T-helper 2 cell treated with Interferon-gamma antibody and Interleukin-4, amounts not matched to agents 5 μg/mL and 100 μg/mL, for 36 hours (primary cell): ENCODE results near the gene LPCAT1.
A peak's percentile ranks its signal among the peaks of the same experiment; 100 is the strongest.
"Not testable (repeated sequence)": the region's sequence is repeated elsewhere in the genome, so short reads cannot be mapped to it uniquely, and the experiment has no call there.

Experiments used
- DNase-seq: peaks from one replicate; pipeline ENCODE4 v3.0.0; 2021; ENCODE audit warnings: low spot score
- H3K27ac Mint-ChIP-seq: one replicate; pipeline ENCODE4 v1.8.0; 2021; ENCODE audit warnings: mild to moderate bottlenecking, mixed read lengths
- H3K27me3 Mint-ChIP-seq: one replicate; pipeline ENCODE4 v1.8.0; 2021; ENCODE audit warnings: low read depth, mixed read lengths
- H3K36me3 Mint-ChIP-seq: one replicate; pipeline ENCODE4 v1.8.0; 2021; ENCODE audit warnings: low read depth, mixed read lengths
- H3K4me1 Mint-ChIP-seq: one replicate; pipeline ENCODE4 v1.8.0; 2021; ENCODE audit warnings: low read depth, mixed read lengths
- H3K4me3 Mint-ChIP-seq: one replicate; pipeline ENCODE4 v1.8.0; 2022; ENCODE audit warnings: mild to moderate bottlenecking, moderate library complexity, mixed read lengths
- H3K9me3 Mint-ChIP-seq: one replicate; pipeline ENCODE4 v1.8.0; 2021; ENCODE audit warnings: mixed read lengths

Gene LPCAT1

DNA sequence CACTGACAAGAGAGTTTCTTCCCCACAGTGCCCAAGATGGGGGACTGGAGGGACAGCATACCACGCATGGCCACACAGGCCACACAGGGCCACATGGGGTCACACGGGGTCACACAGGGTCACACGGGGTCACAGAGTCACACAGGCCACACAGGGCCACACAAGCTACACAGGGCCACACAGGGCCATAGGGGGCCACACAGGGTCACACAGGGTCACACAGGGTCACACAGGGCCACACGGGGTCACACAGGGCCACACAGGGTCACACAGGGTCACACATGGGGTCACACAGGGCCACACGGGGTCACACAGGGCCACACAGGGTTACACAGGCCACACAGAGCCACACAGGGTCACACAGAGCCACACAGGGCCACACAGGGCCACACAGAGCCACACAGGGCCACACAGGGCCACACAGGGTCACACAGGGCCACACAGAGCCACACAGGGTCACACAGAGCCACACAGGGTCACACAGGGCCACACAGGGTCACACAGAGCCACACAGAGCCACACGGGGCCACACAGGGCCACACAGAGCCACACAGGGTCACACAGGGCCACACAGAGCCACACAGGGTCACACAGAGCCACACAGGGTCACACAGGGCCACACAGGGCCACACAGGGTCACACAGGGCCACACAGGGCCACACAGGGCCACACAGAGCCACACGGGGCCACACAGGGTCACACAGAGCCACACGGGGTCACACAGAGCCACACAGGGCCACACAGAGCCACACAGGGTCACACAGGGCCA lies 15.8 kb upstream of the LPCAT1 start:
- DNase-seq, H3K27me3 Mint-ChIP-seq, H3K9me3 Mint-ChIP-seq, H3K4me3 Mint-ChIP-seq, H3K27ac Mint-ChIP-seq, H3K36me3 Mint-ChIP-seq: not testable (repeated sequence)
- H3K4me1 Mint-ChIP-seq: peaks cover 16% of the 10 kb centered on the region

DNA sequence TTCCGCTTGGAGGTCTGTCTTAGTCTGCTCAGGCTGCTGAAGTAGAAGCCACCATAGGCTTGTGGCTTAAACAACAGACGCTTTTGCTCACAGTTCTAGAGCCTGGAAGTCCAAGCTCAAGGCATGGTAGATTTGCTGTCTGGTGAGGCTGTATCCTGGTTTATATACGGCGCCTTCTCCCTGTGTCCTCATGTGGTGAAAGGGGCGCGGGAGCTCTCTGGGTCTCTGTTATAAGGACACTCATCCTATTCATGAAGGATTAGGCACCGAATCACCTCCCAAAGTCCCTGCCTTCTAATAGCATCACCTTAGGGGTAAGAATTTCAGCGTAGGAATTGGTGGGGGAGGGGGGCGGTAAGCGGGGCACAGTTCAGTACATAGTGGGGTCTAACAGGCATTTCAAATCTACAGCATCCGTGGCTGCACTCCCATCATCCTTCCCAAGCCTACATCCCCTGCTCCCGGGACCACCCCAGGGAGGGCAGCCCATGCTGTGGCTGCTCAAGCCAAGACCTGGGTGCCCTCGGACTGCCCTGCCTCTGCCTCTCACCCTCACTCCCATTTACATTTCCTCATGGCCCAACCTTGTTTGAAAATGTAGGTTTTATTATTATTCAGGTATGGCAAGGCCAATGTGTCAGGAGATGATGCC lies 15.1 kb upstream of the LPCAT1 start:
- peaks cover 16% of the 10 kb centered on the region for H3K4me1 Mint-ChIP-seq
- DNase-seq: no peak
- H3K4me3 Mint-ChIP-seq: no peak overlapping the region
- no peaks in the 10 kb centered on the region for H3K9me3 Mint-ChIP-seq
- no peaks in the 10 kb centered on the region for H3K36me3 Mint-ChIP-seq
- no peak overlapping the region for H3K27ac Mint-ChIP-seq
- peaks cover 11% of the 10 kb centered on the region for H3K27me3 Mint-ChIP-seq

DNA sequence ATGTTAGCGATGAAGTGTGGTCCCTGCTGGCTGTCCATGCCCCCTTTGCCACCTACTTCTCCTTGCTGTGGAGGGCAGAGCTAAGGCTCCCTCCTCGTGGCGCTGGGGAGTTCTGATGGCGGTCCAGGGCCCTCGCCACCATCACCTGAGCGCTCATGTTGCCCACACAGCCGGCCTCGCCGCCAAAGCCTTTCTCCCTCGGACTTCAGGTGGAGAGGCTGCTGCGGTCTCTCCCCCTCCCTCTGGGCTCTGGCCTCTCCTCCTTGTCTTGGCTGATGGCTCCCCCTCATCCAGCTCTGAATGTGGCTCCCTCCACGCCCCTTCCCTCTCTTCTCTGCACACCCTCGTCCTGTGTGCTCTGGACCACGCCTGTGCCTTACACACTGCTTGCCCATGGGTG lies 14.5 kb upstream of the LPCAT1 start:
- no peak overlapping the region for H3K4me3 Mint-ChIP-seq
- peaks cover 16% of the 10 kb centered on the region for H3K27me3 Mint-ChIP-seq
- DNase-seq: no peak
- H3K9me3 Mint-ChIP-seq: no peaks in the 10 kb centered on the region
- no peaks in the 10 kb centered on the region for H3K36me3 Mint-ChIP-seq
- no peak overlapping the region for H3K27ac Mint-ChIP-seq
- peaks cover 16% of the 10 kb centered on the region for H3K4me1 Mint-ChIP-seq

DNA sequence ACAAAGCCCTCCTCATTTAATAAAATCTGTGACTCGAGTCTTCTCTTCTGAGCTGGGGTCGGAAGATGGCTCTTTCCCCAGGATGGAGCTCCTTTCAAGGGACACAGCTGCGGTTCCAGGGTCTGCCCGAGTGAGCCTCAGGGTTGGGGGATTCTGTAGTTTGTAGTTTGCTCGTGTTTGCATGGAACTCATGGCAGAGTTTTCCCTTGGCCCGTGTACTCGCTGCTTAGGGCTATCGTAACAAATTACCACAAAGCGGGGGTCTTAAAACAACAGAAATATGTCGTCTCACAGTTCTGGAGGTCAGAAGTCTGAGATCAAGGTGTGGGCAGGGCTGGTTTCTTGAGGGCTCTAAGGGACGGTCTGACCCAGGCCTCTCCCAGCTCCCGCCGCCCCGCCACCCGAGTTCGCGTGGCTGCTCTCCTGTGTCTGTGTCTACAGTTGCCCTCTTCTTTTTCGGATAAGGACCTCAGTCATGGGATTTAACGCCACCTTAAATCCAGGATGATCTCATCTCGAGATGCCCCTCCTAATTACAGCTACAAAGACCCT lies 13.9 kb upstream of the LPCAT1 start:
- H3K4me1 Mint-ChIP-seq: peaks cover 16% of the 10 kb centered on the region
- H3K4me3 Mint-ChIP-seq: no peak overlapping the region
- no peaks in the 10 kb centered on the region for H3K9me3 Mint-ChIP-seq
- peak overlapping the region; percentile 52 for H3K27ac Mint-ChIP-seq
- H3K36me3 Mint-ChIP-seq: no peaks in the 10 kb centered on the region
- DNase-seq: no peak
- H3K27me3 Mint-ChIP-seq: peaks cover 17% of the 10 kb centered on the region

DNA sequence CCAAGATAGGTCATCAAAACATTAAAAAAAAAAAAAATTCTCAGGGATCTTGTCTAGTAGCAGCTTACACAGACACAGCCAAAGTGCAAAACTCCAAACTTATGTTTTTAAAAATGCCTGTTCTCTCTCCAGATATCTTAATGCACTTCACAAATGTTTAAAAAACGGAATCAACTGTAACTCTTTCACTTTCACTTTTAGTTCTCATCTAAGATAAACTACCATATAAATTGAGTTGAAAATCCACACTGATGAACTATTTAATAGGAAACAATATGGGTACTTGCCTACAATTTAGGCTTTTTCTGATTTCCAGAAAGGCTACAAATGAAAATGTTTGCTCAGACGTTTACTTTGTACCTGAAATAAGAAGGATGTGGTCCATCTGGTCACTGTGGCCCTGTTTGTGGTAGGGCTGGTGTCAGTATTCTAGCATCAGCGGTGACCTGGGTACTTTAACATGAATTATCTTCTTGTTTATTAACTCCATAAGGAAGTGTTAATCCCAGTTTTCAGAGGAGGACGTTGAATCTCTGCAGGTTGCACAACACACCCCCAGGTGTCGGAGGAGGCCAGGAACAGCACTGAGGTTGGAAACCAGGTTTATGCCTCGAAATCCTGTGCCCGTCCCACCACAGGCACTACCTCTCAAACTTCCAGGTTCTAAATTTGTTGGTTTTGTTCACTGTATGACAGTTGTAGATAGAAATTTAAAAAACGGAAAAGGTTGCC lies 13.3 kb upstream of the LPCAT1 start:
- peaks cover 16% of the 10 kb centered on the region for H3K4me1 Mint-ChIP-seq
- peak overlapping the region; percentile 81 for H3K27ac Mint-ChIP-seq
- H3K4me3 Mint-ChIP-seq: peak overlapping the region; percentile 73
- H3K9me3 Mint-ChIP-seq: no peaks in the 10 kb centered on the region
- H3K36me3 Mint-ChIP-seq: no peaks in the 10 kb centered on the region
- H3K27me3 Mint-ChIP-seq: peaks cover 24% of the 10 kb centered on the region
- no peak for DNase-seq

DNA sequence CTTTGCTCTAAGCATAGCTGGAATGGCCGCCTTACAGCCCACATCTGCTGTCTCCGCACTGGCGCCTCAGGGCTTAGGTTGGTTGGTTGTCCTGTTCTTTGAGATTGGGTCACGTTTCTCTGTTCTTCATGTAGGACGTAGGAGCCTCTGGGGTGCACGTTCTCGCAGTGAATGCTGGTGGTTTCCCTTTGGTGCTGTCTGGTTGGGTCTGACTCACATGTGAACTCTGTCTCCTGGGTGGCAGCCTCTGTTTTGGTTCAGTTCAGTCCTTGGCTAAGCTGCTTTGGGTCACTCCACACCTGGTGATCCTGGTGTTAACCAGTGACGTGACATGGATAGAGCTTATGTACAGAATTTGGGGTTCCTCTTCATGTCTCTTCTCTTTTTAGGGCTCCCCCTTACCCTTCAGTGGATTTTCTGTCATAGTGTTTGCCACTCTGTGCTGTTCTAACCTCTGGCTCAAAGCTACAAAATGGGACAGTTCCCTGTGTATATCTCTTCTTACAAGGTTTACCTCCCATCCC lies 12.6 kb upstream of the LPCAT1 start:
- H3K4me3 Mint-ChIP-seq: peak overlapping the region; percentile 73

DNA sequence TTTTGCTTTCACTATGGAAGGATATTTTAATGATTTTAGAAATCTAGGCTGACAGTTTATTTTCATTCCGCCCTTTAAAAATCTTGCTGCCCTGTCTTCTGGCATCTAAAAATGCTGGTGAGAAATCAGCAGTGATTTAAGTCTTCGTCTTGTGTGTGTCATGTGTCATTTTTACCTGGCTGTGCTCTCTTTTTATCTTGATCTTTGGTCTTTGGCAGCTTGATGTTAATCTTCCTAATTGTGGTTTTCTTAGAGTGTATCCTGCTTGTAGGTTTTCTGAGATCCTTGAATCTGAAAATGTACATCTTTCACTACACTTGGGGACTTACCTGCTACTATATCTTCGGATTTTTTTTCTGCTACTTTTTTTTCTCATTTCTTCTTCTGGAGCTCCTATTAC lies 11.9 kb upstream of the LPCAT1 start:
- Mint-ChIP-seq H3K36me3 (no peaks in the 10 kb centered on the region), H3K27ac (peak overlapping the region; percentile 81), H3K4me1 (peaks cover 19% of the 10 kb centered on the region), H3K27me3 (peaks cover 31% of the 10 kb centered on the region), H3K9me3 (no peaks in the 10 kb centered on the region), H3K4me3 (peak overlapping the region; percentile 73)
- no peak for DNase-seq

More for the DNA sequence above, 12.6 kb upstream of the LPCAT1 start:
- Mint-ChIP-seq H3K36me3 (no peaks in the 10 kb centered on the region), H3K9me3 (no peaks in the 10 kb centered on the region), H3K27me3 (peaks cover 27% of the 10 kb centered on the region), H3K4me1 (peaks cover 16% of the 10 kb centered on the region), H3K27ac (peak overlapping the region; percentile 81)
- DNase-seq: peak; percentile 69

DNA sequence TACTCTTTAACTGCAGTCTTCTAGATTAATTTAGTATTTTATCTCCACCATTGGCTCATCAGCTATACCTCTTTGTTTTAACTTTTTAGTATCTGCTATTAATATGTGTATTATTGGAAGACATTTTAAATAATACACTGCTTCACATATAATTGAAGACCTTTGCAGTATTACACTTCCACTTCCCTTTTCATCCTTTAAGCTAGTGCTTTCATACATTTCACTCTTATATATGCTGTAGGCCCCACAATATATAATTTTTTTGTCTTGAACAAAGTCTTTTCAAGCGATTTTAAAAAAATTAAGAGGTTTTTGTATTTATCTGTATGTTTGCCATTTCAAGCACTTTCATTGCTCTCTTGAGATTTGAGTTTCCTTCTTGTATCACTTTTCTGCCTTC lies 8.6 kb upstream of the LPCAT1 start:
- peaks cover 45% of the 10 kb centered on the region for H3K27me3 Mint-ChIP-seq
- H3K36me3 Mint-ChIP-seq: no peaks in the 10 kb centered on the region

DNA sequence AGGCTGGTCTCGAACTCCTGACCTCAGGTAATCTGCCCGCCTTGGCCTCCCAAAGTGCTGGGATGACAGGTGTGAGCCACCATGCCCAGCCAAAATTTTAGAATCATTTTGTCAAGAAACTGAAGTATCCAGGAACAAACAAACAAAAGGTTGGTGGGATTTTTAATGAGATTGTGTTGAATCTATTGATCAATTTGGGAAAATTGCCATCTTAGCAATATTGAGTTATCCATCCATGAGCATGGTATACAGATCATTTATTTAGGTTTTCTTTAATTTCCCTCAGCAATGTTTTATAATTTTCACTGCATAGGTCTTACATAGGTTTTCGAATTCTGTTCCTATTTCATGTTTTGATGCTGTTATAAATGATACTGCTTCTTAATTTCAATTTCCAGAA lies 5.7 kb upstream of the LPCAT1 start:
- peaks cover 3% of the 10 kb centered on the region for H3K4me1 Mint-ChIP-seq
- no peak for DNase-seq
- peaks cover 37% of the 10 kb centered on the region for H3K27me3 Mint-ChIP-seq
- no peaks in the 10 kb centered on the region for H3K36me3 Mint-ChIP-seq
- no peak overlapping the region for H3K27ac Mint-ChIP-seq
- no peak overlapping the region for H3K4me3 Mint-ChIP-seq
- no peaks in the 10 kb centered on the region for H3K9me3 Mint-ChIP-seq

More for the DNA sequence above, 8.6 kb upstream of the LPCAT1 start:
- no peak for DNase-seq
- Mint-ChIP-seq H3K4me3 (no peak overlapping the region), H3K9me3 (no peaks in the 10 kb centered on the region), H3K4me1 (peaks cover 19% of the 10 kb centered on the region), H3K27ac (no peak overlapping the region)

DNA sequence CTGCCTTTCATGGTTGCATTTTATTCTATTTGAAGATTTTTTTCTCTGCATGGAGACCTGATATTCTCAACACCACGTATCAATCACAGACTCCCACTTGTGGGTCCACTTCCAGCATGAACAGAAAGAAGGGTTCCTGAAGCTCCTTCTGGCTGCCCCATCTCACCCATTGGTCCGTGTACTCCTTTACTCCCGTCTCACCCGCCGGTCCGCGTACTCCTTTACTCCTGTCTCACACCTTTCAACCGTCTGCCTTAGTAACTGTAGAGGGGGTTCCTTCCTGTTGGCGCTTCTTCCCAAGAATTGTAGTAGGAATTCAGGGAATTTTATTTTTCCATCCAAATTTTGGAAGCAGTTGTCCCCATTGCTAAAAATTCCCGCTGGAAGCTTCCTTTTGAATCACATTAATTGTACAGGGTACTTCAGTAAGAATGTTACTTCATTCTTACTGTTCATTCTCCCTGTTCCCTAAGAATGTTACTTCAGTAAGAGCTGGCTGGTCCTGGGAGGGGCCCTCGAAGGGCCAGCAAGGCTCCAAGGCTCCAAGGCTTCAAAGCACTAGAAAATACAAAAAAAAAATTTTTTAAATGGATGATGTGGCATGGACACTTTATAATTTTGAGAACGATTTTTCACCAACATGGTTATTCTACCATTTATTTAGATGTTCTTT lies 3.9 kb upstream of the LPCAT1 start:
- Mint-ChIP-seq H3K4me1 (peaks cover 5% of the 10 kb centered on the region), H3K27me3 (peaks cover 27% of the 10 kb centered on the region), H3K36me3 (peaks cover 1% of the 10 kb centered on the region), H3K27ac (no peak overlapping the region), H3K4me3 (no peak overlapping the region), H3K9me3 (no peaks in the 10 kb centered on the region)
- no peak for DNase-seq

DNA sequence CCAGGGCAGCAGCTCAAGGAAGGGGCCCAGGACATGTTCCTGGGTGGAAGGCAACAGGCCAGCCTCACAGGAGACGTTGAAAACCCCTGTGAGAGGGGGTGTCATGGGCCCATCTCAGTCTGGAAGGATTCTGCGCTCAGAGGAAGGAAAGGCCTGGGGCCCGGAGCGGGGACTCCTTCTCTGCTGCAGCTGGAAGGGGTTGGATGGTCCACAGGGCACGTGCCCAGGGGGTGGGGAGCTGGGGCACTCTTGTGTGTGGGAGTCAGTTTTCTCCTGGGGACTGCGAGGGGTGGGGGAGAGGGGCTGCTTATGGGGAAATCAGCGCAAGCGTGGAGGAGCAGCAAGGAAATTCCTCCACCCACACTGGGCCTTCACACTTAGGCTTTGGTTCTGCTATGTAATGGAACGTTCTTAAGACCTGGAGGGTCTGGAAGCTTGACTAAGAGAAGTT lies 2.9 kb upstream of the LPCAT1 start:
- H3K4me1 Mint-ChIP-seq: peaks cover 11% of the 10 kb centered on the region
- no peak overlapping the region for H3K4me3 Mint-ChIP-seq
- peaks cover 5% of the 10 kb centered on the region for H3K36me3 Mint-ChIP-seq

DNA sequence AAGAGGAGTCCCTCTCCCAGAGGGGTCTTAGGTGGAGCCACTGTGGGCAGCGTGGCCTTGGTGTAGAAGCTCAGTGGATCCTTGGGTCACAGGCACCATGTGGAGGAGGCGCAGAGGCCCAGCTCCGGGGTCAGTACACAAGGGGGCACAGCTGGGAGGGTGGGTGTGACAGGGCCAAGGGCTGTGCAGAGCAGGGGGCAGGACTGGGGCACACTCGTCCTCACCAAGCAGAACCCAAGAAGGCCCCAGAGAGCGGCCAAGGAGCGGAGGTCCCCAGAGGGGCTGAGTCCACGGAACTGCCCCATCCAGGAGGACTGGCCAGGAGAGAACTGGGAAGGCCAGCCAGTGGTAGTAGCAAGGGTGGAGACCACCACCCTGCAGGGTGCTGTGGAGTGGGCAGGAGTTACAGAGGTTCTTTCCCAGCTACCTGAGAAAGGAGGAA lies 2.5 kb upstream of the LPCAT1 start:
- Mint-ChIP-seq H3K4me3 (no peak overlapping the region), H3K27me3 (peaks cover 18% of the 10 kb centered on the region), H3K27ac (no peak overlapping the region), H3K36me3 (peaks cover 6% of the 10 kb centered on the region), H3K9me3 (no peaks in the 10 kb centered on the region), H3K4me1 (peaks cover 13% of the 10 kb centered on the region)
- no peak for DNase-seq

More for the DNA sequence above, 2.9 kb upstream of the LPCAT1 start:
- H3K27me3 Mint-ChIP-seq: peaks cover 18% of the 10 kb centered on the region
- no peak overlapping the region for H3K27ac Mint-ChIP-seq
- H3K9me3 Mint-ChIP-seq: no peaks in the 10 kb centered on the region
- no peak for DNase-seq

DNA sequence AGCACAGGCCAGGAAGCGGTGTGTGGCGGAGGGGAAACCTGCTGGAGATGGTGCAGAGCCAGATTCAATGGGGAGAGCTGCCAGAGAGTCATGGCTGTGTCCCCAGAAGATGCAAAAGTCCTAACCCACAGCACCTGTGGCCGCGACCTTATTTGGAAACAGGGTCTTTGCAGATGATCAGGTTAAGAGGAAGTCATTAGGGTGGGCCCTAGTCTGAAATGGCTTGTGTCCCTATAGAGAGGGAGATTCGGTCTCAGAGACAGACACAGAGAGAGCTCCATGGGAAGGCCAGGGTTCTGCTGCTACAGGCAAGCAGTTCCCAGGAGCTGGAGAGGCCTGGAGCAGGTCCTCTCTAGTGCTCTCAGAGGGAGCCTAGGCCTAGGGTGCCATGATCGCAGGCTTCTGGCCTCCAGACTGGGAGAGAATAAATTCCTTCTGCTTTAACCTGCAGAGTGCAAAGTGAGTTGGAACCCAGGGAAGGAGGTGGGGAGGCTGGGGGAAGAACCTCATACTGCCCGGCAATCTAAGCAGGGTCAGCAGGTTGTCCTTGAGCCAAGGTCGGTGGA lies 1.9 kb upstream of the LPCAT1 start:
- H3K27me3 Mint-ChIP-seq: peaks cover 14% of the 10 kb centered on the region
- H3K36me3 Mint-ChIP-seq: peaks cover 10% of the 10 kb centered on the region
- peak overlapping the region; percentile 1 for H3K27ac Mint-ChIP-seq
- H3K4me1 Mint-ChIP-seq: peaks cover 11% of the 10 kb centered on the region
- no peaks in the 10 kb centered on the region for H3K9me3 Mint-ChIP-seq
- DNase-seq: no peak
- H3K4me3 Mint-ChIP-seq: no peak overlapping the region
